ENCODE data around the gene JARID2.

DNA sequence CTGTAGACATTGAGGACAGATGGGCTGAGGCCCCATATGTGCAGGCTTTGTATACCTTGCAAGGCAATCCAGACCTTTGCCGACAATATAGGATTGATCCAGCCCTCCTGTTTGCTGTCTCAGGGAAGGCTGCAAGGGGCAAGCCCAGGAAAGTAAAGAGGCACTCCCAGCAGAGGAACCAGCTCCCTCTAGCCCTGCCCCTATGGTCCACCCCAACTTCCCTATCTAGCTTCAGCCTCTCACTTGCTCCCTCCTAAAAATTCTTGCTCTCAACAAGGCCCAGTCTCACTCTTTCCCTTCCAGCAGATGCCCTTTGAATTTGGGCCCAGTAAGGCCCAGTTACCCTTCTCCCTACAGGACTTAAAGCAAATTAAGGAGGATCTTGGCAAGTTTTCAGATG, 92.6 kb downstream of the JARID2 start:
- TF ChIP-seq, protein P1, sequence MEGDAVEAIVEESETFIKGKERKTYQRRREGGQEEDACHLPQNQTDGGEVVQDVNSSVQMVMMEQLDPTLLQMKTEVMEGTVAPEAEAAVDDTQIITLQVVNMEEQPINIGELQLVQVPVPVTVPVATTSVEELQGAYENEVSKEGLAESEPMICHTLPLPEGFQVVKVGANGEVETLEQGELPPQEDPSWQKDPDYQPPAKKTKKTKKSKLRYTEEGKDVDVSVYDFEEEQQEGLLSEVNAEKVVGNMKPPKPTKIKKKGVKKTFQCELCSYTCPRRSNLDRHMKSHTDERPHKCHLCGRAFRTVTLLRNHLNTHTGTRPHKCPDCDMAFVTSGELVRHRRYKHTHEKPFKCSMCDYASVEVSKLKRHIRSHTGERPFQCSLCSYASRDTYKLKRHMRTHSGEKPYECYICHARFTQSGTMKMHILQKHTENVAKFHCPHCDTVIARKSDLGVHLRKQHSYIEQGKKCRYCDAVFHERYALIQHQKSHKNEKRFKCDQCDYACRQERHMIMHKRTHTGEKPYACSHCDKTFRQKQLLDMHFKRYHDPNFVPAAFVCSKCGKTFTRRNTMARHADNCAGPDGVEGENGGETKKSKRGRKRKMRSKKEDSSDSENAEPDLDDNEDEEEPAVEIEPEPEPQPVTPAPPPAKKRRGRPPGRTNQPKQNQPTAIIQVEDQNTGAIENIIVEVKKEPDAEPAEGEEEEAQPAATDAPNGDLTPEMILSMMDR (conservative IDR thresholded peaks at IDR 0.05; ENCODE audit: low read length) = no peak
- no peak for TF ChIP-seq EZH2phosphoT487 (IDR thresholded peaks at IDR 0.05; ENCODE audit: borderline replicate concordance, low read depth, low read length)
